NCI-H187 (cell line): ENCODE data around the gene NEK1.
"Not testable (repeated sequence)": the region's sequence is repeated elsewhere in the genome, so short reads cannot be mapped to it uniquely, and the experiment has no call there.

Experiments used
- DNase-seq, 2 experiments: peaks; one replicate each; lab custom pipeline; 2025; lab: John Stamatoyannopoulos, UW

Gene NEK1

GRCh38 chr4:169626331-169627282 is 14.2 kb upstream of the NEK1 start:
- DNase-seq, result no peak

GRCh38 chr4:169625886-169626285 is 13.5 kb upstream of the NEK1 start:
- DNase-seq, result no peak

- not testable (repeated sequence) for DNase-seq
Measured at GRCh38 chr4:169624012-169624411, 11.6 kb upstream of the NEK1 start.

GRCh38 chr4:169622566-169622965 is 10.2 kb upstream of the NEK1 start:
- DNase-seq, result no peak

- DNase-seq, result no peak
Measured at GRCh38 chr4:169621731-169622492, 9.5 kb upstream of the NEK1 start.

GRCh38 chr4:169620880-169621248 is 8.5 kb upstream of the NEK1 start:
- no peak for DNase-seq

GRCh38 chr4:169619958-169620879 is 7.8 kb upstream of the NEK1 start, which contains the start of gene CLCN3:
Gene CLCN3 (plus strand): TSS chr4:169620578. CDS start chr4:169635929, 15,351 bp downstream.
- peak; percentile 70 to 87 for DNase-seq

GRCh38 chr4:169619518-169619957 is 7.2 kb upstream of the NEK1 start:
- DNase-seq, result no peak

GRCh38 chr4:169618986-169619385 is 6.6 kb upstream of the NEK1 start:
- no peak for DNase-seq

GRCh38 chr4:169618286-169618685 is 5.9 kb upstream of the NEK1 start:
- no peak for DNase-seq

- DNase-seq, result no peak
Measured at GRCh38 chr4:169617306-169617705, 4.9 kb upstream of the NEK1 start.

GRCh38 chr4:169616846-169617245 is 4.5 kb upstream of the NEK1 start:
- no peak for DNase-seq

GRCh38 chr4:169615467-169616106 is 3.2 kb upstream of the NEK1 start:
- no peak for DNase-seq

GRCh38 chr4:169612871-169613859 is 782 bp upstream of the NEK1 start:
- DNase-seq, result peak; percentile 13

- no peak for DNase-seq
Measured at GRCh38 chr4:169611157-169611556, 1.2 kb downstream of the NEK1 start.

GRCh38 chr4:169604903-169605331 is 7.5 kb downstream of the NEK1 start:
- no peak for DNase-seq

GRCh38 chr4:169604131-169604900 is 8.1 kb downstream of the NEK1 start:
- no peak for DNase-seq

GRCh38 chr4:169603312-169603711 is 9.1 kb downstream of the NEK1 start:
- no peak for DNase-seq
